Measurements from ENCODE around the gene CCDC43.
"Not testable (repeated sequence)": the region's sequence is repeated elsewhere in the genome, so short reads cannot be mapped to it uniquely, and the experiment has no call there.

The CCDC43 gene

DNA sequence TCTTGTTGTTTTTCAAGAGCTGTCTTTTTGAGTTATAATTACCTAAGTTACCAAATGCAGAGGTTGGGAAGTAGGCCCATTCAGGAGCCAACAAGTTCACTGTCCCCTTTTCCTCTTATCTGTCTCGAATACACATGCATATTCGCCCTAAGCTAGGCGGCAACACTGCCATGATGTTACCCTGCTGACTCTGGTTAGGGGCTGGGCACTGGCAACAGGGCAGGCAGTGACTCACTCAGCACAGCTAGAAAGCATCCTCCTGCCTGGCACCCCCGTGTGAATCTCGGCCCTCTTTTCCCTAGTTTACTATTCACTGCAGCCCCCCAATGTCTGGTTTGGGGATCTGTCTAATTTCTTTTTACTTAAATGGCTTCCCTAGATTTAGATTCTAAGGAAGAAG lies 32.7 kb upstream of the CCDC43 start:
- Histone ChIP-seq H3K4me3 (ENCODE audit: low read depth, low read length) (no peak overlapping the region), H3K9me3 (ENCODE audit: severe bottlenecking) (no peaks in the 10 kb centered on the region), H3K27me3 (ENCODE audit: insufficient read depth, low read depth, severe bottlenecking) (no peaks in the 10 kb centered on the region), H3K36me3 (peaks cover 56% of the 10 kb centered on the region), H3K27ac (no peak overlapping the region)
- TF ChIP-seq, protein P1, sequence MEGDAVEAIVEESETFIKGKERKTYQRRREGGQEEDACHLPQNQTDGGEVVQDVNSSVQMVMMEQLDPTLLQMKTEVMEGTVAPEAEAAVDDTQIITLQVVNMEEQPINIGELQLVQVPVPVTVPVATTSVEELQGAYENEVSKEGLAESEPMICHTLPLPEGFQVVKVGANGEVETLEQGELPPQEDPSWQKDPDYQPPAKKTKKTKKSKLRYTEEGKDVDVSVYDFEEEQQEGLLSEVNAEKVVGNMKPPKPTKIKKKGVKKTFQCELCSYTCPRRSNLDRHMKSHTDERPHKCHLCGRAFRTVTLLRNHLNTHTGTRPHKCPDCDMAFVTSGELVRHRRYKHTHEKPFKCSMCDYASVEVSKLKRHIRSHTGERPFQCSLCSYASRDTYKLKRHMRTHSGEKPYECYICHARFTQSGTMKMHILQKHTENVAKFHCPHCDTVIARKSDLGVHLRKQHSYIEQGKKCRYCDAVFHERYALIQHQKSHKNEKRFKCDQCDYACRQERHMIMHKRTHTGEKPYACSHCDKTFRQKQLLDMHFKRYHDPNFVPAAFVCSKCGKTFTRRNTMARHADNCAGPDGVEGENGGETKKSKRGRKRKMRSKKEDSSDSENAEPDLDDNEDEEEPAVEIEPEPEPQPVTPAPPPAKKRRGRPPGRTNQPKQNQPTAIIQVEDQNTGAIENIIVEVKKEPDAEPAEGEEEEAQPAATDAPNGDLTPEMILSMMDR (IDR thresholded peaks at IDR 0.05; ENCODE audit: low read depth, low read length): no peak
- no peak for DNase-seq

DNA sequence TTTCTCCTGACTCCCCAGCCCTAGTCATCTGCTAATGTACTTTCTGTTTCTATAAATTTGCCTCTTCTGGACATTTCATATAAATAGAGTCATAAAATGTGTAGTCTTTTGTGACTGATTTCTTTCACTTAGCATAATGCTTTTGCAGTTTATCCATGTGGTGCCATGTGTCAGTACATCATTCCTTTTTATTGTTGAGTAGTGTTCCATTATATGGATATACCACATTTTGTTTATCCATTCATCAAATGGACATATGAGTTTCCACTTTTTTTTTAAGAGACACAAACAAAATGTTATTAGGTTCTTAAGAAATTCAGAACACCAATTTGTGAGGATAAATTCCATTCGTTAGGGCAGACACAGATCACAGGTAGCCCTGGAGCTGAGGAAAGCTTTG lies 29.9 kb upstream of the CCDC43 start:
- TF ChIP-seq, protein P1 (IDR thresholded peaks at IDR 0.05; ENCODE audit: low read depth, low read length): no peak

DNA sequence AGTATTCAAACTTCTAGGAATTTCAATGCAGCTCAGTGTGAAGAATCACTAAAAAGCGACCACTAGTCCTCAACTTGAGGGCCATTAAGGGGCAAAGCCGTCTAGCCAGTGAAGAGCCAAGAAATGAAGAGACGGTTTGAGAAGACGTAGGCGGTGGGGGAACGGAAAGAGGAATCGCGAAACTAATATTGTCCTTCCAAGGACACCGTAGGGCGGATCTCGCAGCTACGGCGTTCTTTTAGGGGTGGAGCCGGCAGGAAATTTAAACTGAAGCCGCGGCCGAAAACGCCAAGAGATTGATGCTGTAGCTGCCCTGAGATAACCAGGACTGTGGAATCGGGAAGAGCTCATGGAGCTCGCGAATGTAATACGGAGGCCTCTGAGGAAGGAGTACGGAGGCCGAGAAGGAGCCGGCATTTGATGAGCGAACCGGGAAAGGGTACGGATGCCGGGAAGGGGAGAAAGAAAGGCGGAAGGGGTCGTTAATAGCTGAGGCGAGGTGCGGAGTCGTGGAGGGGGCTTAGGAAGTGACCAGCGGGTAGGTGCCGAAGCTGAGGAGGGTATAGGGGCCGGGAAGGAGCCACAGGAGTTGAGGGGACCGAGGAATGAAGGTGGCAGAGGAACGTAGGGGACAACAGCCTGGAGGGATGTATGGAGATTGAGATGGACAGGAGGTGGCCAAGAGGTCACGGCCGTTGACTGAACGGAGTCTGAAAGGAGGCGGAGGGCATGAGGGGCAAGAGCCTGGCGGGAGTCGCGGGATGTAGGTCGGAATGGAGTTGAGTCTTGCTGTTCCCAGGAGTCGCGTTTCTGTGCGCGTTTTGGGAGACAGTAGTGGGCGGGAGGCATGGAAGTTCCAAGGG lies 19.1 kb upstream of the CCDC43 start, which contains the start of gene DBF4B:
TSS of gene DBF4B (plus strand) at position 265 of the 863 bp plus-strand sequence. CDS start at position 421, 156 bp downstream.
- TF ChIP-seq, protein P1 (IDR thresholded peaks at IDR 0.05; ENCODE audit: low read depth, low read length): no peak
- Histone ChIP-seq H3K27ac (peak within 1 kb of the TSS; percentile 90), H3K36me3 (peaks cover 10% of the 10 kb centered on the region), H3K4me3 (ENCODE audit: low read depth, low read length) (peak within 1 kb of the TSS; percentile 82), H3K27me3 (ENCODE audit: insufficient read depth, low read depth, severe bottlenecking) (no peaks in the 10 kb centered on the region), H3K9me3 (ENCODE audit: severe bottlenecking) (no peaks in the 10 kb centered on the region)
- DNase-seq: peak; percentile 91

More for the DNA sequence above, 29.9 kb upstream of the CCDC43 start:
- no peaks in the 10 kb centered on the region for H3K9me3 ChIP-seq (ENCODE audit: severe bottlenecking)
- no peaks in the 10 kb centered on the region for H3K27me3 ChIP-seq (ENCODE audit: insufficient read depth, low read depth, severe bottlenecking)
- H3K4me3 ChIP-seq (ENCODE audit: low read depth, low read length): no peak overlapping the region
- no peak for DNase-seq
- peaks cover 52% of the 10 kb centered on the region for H3K36me3 ChIP-seq
- no peak overlapping the region for H3K27ac ChIP-seq

DNA sequence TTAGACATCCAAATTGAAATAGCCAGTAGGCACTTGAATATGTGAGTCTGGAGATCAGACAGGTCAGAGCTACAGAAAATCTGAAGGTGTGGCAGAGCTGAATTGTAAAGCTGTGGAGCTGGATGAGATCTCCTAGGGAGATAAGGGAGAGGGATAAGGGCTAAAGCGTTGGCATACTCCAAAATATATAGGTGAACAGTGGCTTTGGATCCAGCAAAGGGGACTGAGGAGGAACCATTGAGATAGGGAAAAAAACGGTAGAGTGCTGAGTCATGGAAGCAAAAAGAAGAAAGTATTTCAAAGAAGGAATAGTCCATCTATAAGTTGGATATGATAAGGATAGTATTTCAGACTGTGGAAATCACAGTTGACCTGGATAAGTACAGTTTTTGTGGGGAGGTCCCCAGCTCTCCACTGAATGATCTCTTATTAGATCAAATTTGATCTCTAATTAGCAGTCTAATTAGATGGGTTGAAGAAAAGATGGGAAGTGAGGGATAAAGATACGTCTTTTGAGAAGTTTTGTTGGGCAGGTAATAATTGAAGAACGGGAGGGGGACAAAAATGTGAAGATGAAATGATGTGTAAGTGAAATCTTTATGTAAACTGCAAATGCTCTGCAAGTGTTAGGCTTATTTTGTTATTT lies 18.3 kb upstream of the CCDC43 start:
- no peaks in the 10 kb centered on the region for H3K9me3 ChIP-seq (ENCODE audit: severe bottlenecking)
- DNase-seq: no peak
- peak overlapping the region; percentile 90 for H3K27ac ChIP-seq
- TF ChIP-seq, protein P1 (IDR thresholded peaks at IDR 0.05; ENCODE audit: low read depth, low read length): no peak
- H3K36me3 ChIP-seq: peaks cover 6% of the 10 kb centered on the region
- H3K27me3 ChIP-seq (ENCODE audit: insufficient read depth, low read depth, severe bottlenecking): no peaks in the 10 kb centered on the region
- peak overlapping the region; percentile 82 for H3K4me3 ChIP-seq (ENCODE audit: low read depth, low read length)

DNA sequence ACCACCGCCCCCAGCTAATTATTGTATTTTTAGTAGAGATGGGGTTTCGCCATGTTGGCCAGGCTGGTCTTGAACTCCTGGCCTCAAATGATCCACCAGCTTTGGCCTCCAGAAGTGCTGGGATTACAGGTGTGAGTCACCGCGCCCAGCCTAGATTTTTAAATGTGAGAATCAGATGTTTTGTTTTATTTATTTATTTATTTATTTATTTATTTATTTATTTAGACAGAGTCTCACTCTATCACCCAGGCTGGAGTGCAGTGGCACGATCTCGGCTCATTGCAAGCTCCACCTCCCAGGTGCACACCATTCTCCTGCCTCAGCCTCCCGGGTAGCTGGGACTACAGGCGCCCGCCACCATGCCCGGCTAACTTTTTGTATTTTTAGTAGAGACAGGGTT lies 10.7 kb upstream of the CCDC43 start:
- not testable (repeated sequence) for H3K36me3 ChIP-seq; DNase-seq; H3K9me3 ChIP-seq (ENCODE audit: severe bottlenecking); H3K27ac ChIP-seq; H3K27me3 ChIP-seq (ENCODE audit: insufficient read depth, low read depth, severe bottlenecking); H3K4me3 ChIP-seq (ENCODE audit: low read depth, low read length)

DNA sequence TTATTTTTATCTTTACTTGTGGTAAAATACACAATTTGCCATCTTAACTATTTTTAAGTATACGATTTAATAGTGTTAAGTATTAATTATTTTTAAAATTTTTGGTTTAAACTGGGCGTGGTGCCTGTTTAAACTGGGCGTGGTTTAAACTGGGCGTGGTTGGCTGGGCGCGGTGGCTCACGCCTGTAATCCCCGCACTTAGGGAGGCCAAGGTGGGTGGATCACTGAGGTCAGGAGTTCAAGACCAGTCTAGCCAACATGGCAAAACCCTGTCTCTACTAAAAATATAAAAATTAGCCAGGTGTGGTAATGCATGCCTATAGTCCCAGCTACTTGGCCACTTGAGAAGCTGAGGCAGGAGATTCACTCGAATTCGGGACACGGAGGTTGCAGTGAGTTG lies 4.0 kb upstream of the CCDC43 start:
- Histone ChIP-seq H3K4me3 (ENCODE audit: low read depth, low read length) (no peak overlapping the region), H3K36me3 (peaks cover under 1% of the 10 kb centered on the region; the same call in 1 of the 2 replicates), H3K9me3 (ENCODE audit: severe bottlenecking) (no peaks in the 10 kb centered on the region), H3K27me3 (ENCODE audit: insufficient read depth, low read depth, severe bottlenecking) (no peaks in the 10 kb centered on the region), H3K27ac (no peak overlapping the region)
- TF ChIP-seq, protein P1 (IDR thresholded peaks at IDR 0.05; ENCODE audit: low read depth, low read length): no peak
- no peak for DNase-seq

DNA sequence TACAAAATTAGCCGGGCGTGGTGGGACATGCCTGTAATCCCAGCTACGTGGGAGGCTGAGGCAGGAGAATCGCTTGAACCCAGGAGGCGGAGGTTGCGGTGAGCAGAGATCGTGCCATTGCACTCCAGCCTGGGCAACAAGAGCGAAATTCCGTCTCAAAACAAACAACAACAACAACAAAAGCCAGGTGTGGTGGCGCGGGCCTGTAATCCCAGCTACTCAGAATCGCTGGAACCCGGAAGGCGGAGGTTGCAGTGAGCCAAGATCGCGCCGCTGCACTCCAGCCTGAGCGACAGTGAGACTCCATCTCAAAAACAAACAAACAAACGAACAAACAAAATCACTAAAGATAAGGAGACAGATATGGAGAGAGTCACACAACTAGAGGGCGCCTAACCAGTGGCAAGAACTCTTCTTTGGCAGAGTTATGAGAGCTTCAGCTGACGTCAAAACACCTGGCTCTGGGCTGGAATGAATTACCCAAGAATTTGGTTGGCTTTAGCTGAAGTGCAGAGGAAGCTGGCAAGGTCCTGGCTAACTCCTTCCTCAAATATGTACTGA lies 1.2 kb upstream of the CCDC43 start:
- not testable (repeated sequence) for H3K27me3 ChIP-seq (ENCODE audit: insufficient read depth, low read depth, severe bottlenecking); H3K9me3 ChIP-seq (ENCODE audit: severe bottlenecking); DNase-seq
- Histone ChIP-seq H3K36me3 (peaks cover 19% of the 10 kb centered on the region), H3K4me3 (ENCODE audit: low read depth, low read length) (peak overlapping the region; percentile 93), H3K27ac (peak overlapping the region; percentile 76)

All from WERI-Rb-1 (cell line).